HL-60 (cell line): ENCODE data around the gene RHOBTB1.

Experiments used
- DNase-seq, 2 experiments: peaks; one replicate each; pipeline ENCODE4 v3.0.0-alpha.2; 2010 to 2020; ENCODE audit warnings: low read depth in 1 of 2, low spot score in 1 of 2
- H3K27ac ChIP-seq: fragments of 250-450 bp; sonication (Bioruptor Pico); replicated peaks from 2 replicates; pipeline ENCODE4 v1.5.1; 2020; ENCODE audit warnings: mild to moderate bottlenecking, moderate library complexity
- H3K27me3 ChIP-seq: fragments of 250-450 bp; sonication (Bioruptor Pico); 2 replicates; pipeline ENCODE4 v1.5.1; 2021; ENCODE audit warnings: mild to moderate bottlenecking, moderate library complexity; ENCODE audit not compliant: insufficient read depth, poor library complexity, severe bottlenecking
- H3K4me3 ChIP-seq: replicated peaks from 2 replicates; pipeline ENCODE4 v1.5.1; 2011; ENCODE audit warnings: mild to moderate bottlenecking, control low read depth, low read length; ENCODE audit not compliant: insufficient read depth
- CTCF ChIP-seq: IDR thresholded peaks from one replicate; pipeline ENCODE4 v1.5.1; 2011; ENCODE audit warnings: low read length, control low read depth, inconsistent platforms; ENCODE audit not compliant: insufficient read depth
- GABPA ChIP-seq: IDR thresholded peaks from 2 replicates; pipeline ENCODE4 v1.6.1; 2012; ENCODE audit warnings: low read depth
- POLR2AphosphoS5 ChIP-seq: IDR thresholded peaks from 2 replicates; pipeline ENCODE4 v1.6.1; 2012; ENCODE audit warnings: low read depth
- REST ChIP-seq: IDR thresholded peaks from 2 replicates; pipeline ENCODE4 v1.6.1; 2012; ENCODE audit warnings: low read depth; ENCODE audit not compliant: insufficient replicate concordance
- SPI1 ChIP-seq: IDR thresholded peaks from 2 replicates; pipeline ENCODE4 v1.6.1; 2012; ENCODE audit warnings: low read depth, mild to moderate bottlenecking, borderline replicate concordance

Gene RHOBTB1

GRCh38 chr10:60942134-60942787 lies 1.7 kb downstream of the RHOBTB1 start:
- no peak overlapping the region for H3K4me3 ChIP-seq
- DNase-seq: no peak
- no peaks in the 10 kb centered on the region for H3K27me3 ChIP-seq
- peak overlapping the region; percentile 77 for H3K27ac ChIP-seq
- TF ChIP-seq REST (no peak), CTCF (no peak), POLR2AphosphoS5 (no peak), SPI1 (no peak), GABPA (no peak)

GRCh38 chr10:60940446-60940845 lies 3.5 kb downstream of the RHOBTB1 start:
- TF ChIP-seq SPI1 (no peak), GABPA (no peak), POLR2AphosphoS5 (no peak), REST (no peak), CTCF (no peak)
- H3K27me3 ChIP-seq: no peaks in the 10 kb centered on the region
- H3K27ac ChIP-seq: no peak overlapping the region
- no peak for DNase-seq
- no peak overlapping the region for H3K4me3 ChIP-seq

- DNase-seq: no peak
- H3K27ac ChIP-seq: no peak overlapping the region
- TF ChIP-seq CTCF: no peak
- H3K4me3 ChIP-seq: no peak overlapping the region
- H3K27me3 ChIP-seq: no peaks in the 10 kb centered on the region
Observed at GRCh38 chr10:60937784-60938654, 6.0 kb downstream of the RHOBTB1 start.
